Measurements from ENCODE around the gene HSPB9. TPM values are rescaled to one million over a fixed set of nuclear protein-coding genes. Genes with fewer than 3 reads are reported as not detected.

HSPB9 gene
- not detected in 2 replicates for total RNA-seq

GRCh38 chr17:42122371-42123303 lies at the start of gene HSPB9:
TSS of gene HSPB9 (plus strand) at chr17:42122804. CDS start at chr17:42122851, 47 bp downstream.

DNA sequence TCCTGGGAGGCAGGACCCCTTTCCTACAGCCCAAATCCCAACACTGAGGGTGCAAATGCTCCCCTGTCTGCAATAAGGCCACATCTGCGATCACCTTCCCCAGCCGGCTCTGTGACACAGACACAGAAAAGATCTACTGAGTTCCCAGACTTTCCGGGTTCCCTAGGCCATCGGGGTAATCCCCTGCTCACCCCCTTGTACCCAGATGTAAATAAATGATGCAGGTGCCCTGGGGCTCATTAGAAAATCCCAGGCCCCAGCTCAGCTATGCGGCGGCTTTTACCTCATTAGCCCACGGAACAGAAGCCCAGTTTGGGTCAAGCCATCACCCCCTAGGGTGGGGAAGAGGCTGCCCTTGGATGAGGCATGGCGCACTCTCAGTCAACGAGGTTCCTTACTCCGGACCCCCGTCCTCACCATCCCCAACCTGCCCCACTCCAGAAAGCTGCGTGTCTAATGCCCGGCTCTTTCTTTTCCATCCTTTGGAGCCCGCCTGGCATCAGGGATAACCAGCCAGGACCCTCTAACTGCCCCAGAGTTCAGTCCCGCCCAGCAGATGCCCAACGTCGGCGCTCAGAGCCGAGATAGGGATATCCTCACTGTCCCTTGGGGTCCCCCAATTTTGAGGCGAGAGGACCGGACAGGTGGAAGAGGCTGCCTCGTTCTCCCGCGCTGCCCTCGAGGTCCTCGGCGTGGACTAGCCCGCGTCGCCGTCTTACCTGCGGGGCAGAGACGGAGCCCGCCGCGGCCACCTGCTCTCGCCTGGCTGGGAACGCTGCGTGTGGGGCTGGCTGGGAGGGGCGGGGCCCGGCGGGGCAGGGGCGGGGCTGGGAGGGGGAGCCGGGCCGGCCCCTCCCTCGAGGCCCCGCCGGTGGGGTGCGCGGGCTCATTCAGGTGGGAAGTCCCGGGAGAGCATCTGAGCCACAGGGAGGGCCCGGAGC lies 24.6 kb upstream of the HSPB9 start, which contains the start of gene ZNF385C:
ZNF385C (minus strand) TSS at position 783 of the 941 bp plus-strand sequence. CDS start 35,417 bp downstream, outside the sequence.

DNA sequence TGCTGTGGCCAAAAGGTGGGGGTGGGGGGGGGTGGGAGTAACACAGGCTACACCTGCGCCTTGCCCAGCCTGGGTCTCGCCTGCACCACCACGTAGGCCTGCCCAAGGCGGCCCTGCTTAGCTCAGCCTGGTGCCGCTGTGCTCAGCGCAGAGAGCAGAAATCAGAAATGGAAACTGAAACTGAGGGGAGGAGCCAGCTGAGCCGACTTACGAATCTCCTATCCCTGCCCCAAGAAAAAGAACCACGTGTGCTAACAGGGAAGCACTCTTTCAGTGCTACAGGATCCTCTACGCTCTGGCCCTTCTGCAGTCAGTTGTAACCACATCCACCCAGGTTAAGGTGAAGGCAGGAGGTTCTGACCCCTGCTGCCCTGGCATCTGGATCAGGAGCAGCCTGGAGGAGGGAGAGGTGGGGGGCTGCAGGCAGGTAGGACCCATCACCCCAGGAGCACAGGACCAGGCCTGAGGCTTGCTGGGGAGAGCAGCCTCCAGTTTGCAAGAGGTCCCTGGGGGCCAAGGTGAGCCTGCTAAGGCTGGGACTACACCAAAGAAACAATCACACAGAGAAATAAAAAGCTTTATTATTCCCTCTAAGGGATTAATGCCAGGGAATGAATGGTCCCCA lies 9.9 kb upstream of the HSPB9 start, which contains the start of gene DHX58:
DHX58 (minus strand) TSS at position 163 of the 625 bp plus-strand sequence. CDS start 822 bp downstream, outside the sequence.

DNA sequence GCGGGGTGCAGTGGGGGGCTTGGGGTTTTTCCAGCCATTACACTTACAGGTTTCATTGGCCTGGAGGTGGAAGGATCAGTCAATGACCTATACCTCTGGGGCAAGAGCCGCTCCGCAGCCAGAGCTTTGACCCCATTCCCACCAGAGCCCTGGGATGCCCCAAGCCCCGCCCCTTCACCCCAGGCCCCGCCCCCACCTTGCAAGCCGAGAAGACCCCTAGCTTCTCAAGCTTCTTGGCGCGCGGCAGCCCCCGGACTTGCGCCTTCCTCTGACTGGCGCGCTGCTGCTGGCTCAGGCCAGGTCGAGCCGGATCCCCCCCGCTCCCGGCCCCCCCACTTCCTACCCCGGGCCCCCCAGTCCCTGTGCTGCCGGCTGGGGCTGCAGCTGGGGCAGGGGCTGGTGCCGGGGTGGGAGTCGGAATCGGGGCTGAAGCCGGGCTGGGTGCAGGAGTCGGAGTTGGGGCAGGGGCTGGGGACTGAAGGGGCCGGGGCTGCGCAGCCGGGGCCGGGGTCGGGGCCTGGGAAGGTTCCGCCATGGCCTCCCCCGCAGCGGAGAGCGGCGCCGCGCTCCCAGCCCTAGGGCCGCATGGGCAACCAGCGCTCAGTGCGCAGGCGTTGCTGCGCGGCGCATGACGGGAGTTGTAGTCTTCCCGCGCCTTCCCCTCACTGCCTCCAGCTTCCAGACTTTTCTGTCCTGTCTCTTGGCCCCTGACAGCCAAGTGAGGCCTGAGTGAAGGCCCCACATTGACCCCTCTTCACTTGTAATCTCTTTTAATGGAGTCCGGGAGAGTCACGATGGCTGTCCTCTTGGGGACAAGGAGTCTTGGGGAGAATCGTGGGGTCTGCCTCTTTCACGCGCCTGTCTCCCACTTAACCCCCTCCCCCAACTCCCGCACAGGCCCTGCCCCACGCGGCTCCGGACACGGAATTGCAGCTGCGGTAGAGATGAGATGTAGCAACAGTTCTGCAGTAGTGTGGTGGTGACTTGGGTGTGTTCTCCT lies 1.5 kb upstream of the HSPB9 start, which contains the start of gene KAT2A:
KAT2A (minus strand) TSS at position 598 of the 1,000 bp plus-strand sequence; CDS start at position 535, 63 bp downstream.

Other genes with a start within 250 kb of the HSPB9 start
- 187 and 262 TPM in 2 replicates for gene ACLY, start 203.9 kb upstream of the HSPB9 start, total RNA-seq
- gene ODAD4, start 192.2 kb upstream of the HSPB9 start, total RNA-seq, result 0.16 and 0.18 TPM in 2 replicates
- gene CNP, start 156.0 kb upstream of the HSPB9 start, total RNA-seq, result 64.6 and 82.6 TPM in 2 replicates
- 51.7 and 54.7 TPM in 2 replicates for gene DNAJC7, start 105.4 kb upstream of the HSPB9 start, total RNA-seq
- 60.7 and 84.6 TPM in 2 replicates for gene NKIRAS2, start 102.7 kb upstream of the HSPB9 start, total RNA-seq
- 0.18 and 0.49 TPM in 2 replicates for gene C17orf113, start 72.2 kb upstream of the HSPB9 start, total RNA-seq
- gene ZNF385C, start 24.3 kb upstream of the HSPB9 start, total RNA-seq, result not detected in 2 replicates
- 6.3 and 10.4 TPM in 2 replicates for gene DHX58, start 10.1 kb upstream of the HSPB9 start, total RNA-seq
- 9.9 and 10.2 TPM in 2 replicates for gene KAT2A, start 1.4 kb upstream of the HSPB9 start, total RNA-seq
- gene RAB5C, start 32.2 kb downstream of the HSPB9 start, total RNA-seq, result 120 and 154 TPM in 2 replicates
- not detected in 2 replicates for gene KCNH4, start 58.3 kb downstream of the HSPB9 start, total RNA-seq
- gene HCRT, start 62.6 kb downstream of the HSPB9 start, total RNA-seq, result not detected in 2 replicates
- gene GHDC, start 71.7 kb downstream of the HSPB9 start, total RNA-seq, result 16.8 and 22.5 TPM in 2 replicates
- gene STAT5B, start 153.6 kb downstream of the HSPB9 start, total RNA-seq, result 20.6 and 22.9 TPM in 2 replicates
- gene STAT5A, start 165.7 kb downstream of the HSPB9 start, total RNA-seq, result 27.3 and 34.0 TPM in 2 replicates